Stomach (tissue), 9 donors: Measurements from ENCODE around the gene ADAMTS12. TPM values are rescaled to one million over a fixed set of nuclear protein-coding genes. Genes with fewer than 3 reads are reported as not detected.

Experiments
- DNase-seq, 2 donors: peaks; one replicate each; pipeline versions ENCODE4 v3.0.0 to v3.0.0-alpha.2; 2013 to 2019
- H3K27ac ChIP-seq, 5 donors: fragments of 200-600 bp in 4 of 5; sonication (generic) in 4 of 5; one replicate each; pipeline ENCODE4 v1.5.1; 2013 to 2019; ENCODE audit warnings: mild to moderate bottlenecking in 1 of 5, moderate library complexity in 1 of 5
- H3K27me3 ChIP-seq, 3 donors: fragments of 200-600 bp; sonication (generic); one replicate each; pipeline ENCODE4 v1.5.1; 2017 to 2019; ENCODE audit warnings: mixed run types in 1 of 3
- H3K36me3 ChIP-seq, 4 donors: fragments of 200-600 bp; sonication (generic); 1 replicate in 3 of 4; 2 replicates in 1 of 4; pipeline ENCODE4 v1.5.1; 2016 to 2019
- H3K4me1 ChIP-seq, 4 donors: fragments of 200-600 bp; sonication (generic); one replicate each; pipeline ENCODE4 v1.5.1; 2016 to 2019
- H3K4me3 ChIP-seq, 4 donors: fragments of 200-600 bp; sonication (generic) in 3 of 4; one replicate each; pipeline ENCODE4 v1.5.1; 2016 to 2019; ENCODE audit warnings: mild to moderate bottlenecking in 1 of 4
- H3K9me3 ChIP-seq, 4 donors: fragments of 200-600 bp; sonication (generic); one replicate each; pipeline ENCODE4 v1.5.1; 2016 to 2019
- CTCF ChIP-seq, 7 experiments: fragments of 450-650 bp in 4 of 7; fragments of 200-600 bp in 3 of 7; sonication (generic) in 3 of 7; IDR thresholded peaks; one replicate each; pipeline ENCODE4 v1.5.1; 2016 to 2019; ENCODE audit warnings: antibody characterized with exemption in 7 of 7, control low read depth in 2 of 7, mild to moderate bottlenecking in 1 of 7
- EP300 ChIP-seq: sonication (generic); formaldehyde crosslinking; IDR thresholded peaks from one replicate; pipeline ENCODE4 v1.6.1; 2017; ENCODE audit warnings: antibody characterized with exemption
- POLR2A ChIP-seq, 4 donors: fragments of 450-650 bp; IDR thresholded peaks; one replicate each; pipeline ENCODE4 v1.6.1; 2016; ENCODE audit warnings: antibody characterized with exemption in 4 of 4, control low read depth in 2 of 4, mild to moderate bottlenecking in 1 of 4, moderate library complexity in 1 of 4
- POLR2AphosphoS5 ChIP-seq, 3 donors: sonication (generic); formaldehyde crosslinking; IDR thresholded peaks; one replicate each; pipeline ENCODE4 v1.6.1; 2016; ENCODE audit warnings: antibody characterized with exemption in 3 of 3
- WGBS, 5 donors: extraction: QIAGEN DNeasy Blood & Tissue Kit in 3 of 5; methylation state at CpG; one replicate each; pipeline versions ENCODE4 v1.1.5 to v1.1.7; 2013 to 2018; 5-methylcytosine and 5-hydroxymethylcytosine counted together
- intact Hi-C: fragments of 100-400 bp; cut with DNase I; formaldehyde crosslinking; loops from one replicate; pipeline ENCODE4 v1.15.1; 2023; ENCODE audit warnings: low total_unique reads
- polyA plus RNA-seq, 3 donors: library from polyadenylated mRNA; stranded (reverse); fragments of 200-250 nt; gene quantifications; one replicate each; pipeline ENCODE4 v1.2.3, GENCODE V29; 2013
- total RNA-seq, 5 donors: library from RNA; depleted of rRNA; stranded (reverse); fragments of >200 nt; gene quantifications; one replicate each; pipeline versions ENCODE4 v1.1.0 to v1.2.3, GENCODE V29; 2014 to 2016
- donor health status: healthy with polysubstance abuse.
- donor health status: Bipolar disorder and iron deficiency.
- donor health status: healthy.

ADAMTS12 gene
- total and polyA plus RNA-seq, 8 donors: 0.14 to 17.1 (median 0.62) TPM; not detected in 1

GRCh38 chr5:33793836-33794549 lies 97.8 kb downstream of the ADAMTS12 start:
- WGBS, 5 donors: 75 to 83% (median 80%) methylated on average over 14 to 19 of the region's 19 CpGs
- Histone ChIP-seq H3K9me3 (no peaks in the 10 kb centered on the region), H3K27me3 (no peaks in the 10 kb centered on the region), H3K27ac (peak overlapping the region in 1 of 5 donors; percentile 34), H3K4me3 (no peak overlapping the region), H3K36me3 (no peaks in the 10 kb centered on the region), H3K4me1 (no peaks in the 10 kb centered on the region)
- DNase-seq: no peak
- TF ChIP-seq CTCF (IDR thresholded peaks at IDR 0.05): no peak
- intact Hi-C loops: no loop called here

GRCh38 chr5:33793276-33793675 lies 98.5 kb downstream of the ADAMTS12 start:
- intact Hi-C loops: no loop called here
- H3K27ac ChIP-seq: no peak overlapping the region

GRCh38 chr5:33792559-33792958 lies 99.2 kb downstream of the ADAMTS12 start:
- no peak for DNase-seq
- Histone ChIP-seq H3K9me3 (no peaks in the 10 kb centered on the region), H3K27ac (no peak overlapping the region), H3K27me3 (no peaks in the 10 kb centered on the region), H3K36me3 (no peaks in the 10 kb centered on the region), H3K4me3 (no peak overlapping the region), H3K4me1 (no peaks in the 10 kb centered on the region)
- intact Hi-C loops: no loop called here
- TF ChIP-seq POLR2A (IDR thresholded peaks at IDR 0.05): no peak
- no peak for TF ChIP-seq CTCF (IDR thresholded peaks at IDR 0.05)
- no peak for TF ChIP-seq EP300
- TF ChIP-seq POLR2AphosphoS5 (IDR thresholded peaks at IDR 0.05): no peak
- 71 to 100% (median 81%) methylated on average over 1 of the region's 1 CpG for WGBS, 5 donors

More at GRCh38 chr5:33793276-33793675, 98.5 kb downstream of the ADAMTS12 start:
- Histone ChIP-seq H3K27me3 (no peaks in the 10 kb centered on the region), H3K9me3 (no peaks in the 10 kb centered on the region), H3K4me3 (no peak overlapping the region), H3K36me3 (no peaks in the 10 kb centered on the region), H3K4me1 (no peaks in the 10 kb centered on the region)
- 73 to 90% (median 88%) methylated on average over 1 of the region's 1 CpG for WGBS, 5 donors
- TF ChIP-seq CTCF (IDR thresholded peaks at IDR 0.05) (no peak), EP300 (no peak), POLR2A (IDR thresholded peaks at IDR 0.05) (no peak), POLR2AphosphoS5 (IDR thresholded peaks at IDR 0.05) (no peak)
- DNase-seq: no peak

DNA sequence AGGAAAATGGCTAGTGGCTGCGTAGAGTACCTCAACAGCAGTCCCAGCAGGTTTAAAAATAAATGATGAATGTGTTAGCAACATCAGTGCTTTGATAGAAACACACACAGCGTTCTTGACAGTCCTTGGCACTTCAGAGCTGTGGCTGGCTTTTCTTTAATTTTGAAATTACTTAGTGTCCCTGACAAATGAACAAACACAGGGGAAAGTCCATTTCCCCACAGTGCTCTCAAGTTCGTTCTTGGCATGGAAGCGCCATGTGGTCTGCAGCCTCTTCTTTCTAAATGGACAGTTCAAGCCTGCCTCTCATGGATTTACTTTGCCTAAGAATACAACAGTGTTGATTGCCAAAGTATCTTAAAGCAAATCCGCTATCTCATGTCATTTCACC lies 102.2 kb downstream of the ADAMTS12 start:
- no peak overlapping the region for H3K27ac ChIP-seq
- 70 to 88% (median 87%) methylated on average over 5 of the region's 5 CpGs for WGBS, 5 donors
- TF ChIP-seq EP300 (no peak), POLR2AphosphoS5 (IDR thresholded peaks at IDR 0.05) (no peak), CTCF (IDR thresholded peaks at IDR 0.05) (no peak), POLR2A (IDR thresholded peaks at IDR 0.05) (no peak)
- H3K4me3 ChIP-seq: no peak overlapping the region
- no peak for DNase-seq
- no peaks in the 10 kb centered on the region for H3K9me3 ChIP-seq
- H3K36me3 ChIP-seq: no peaks in the 10 kb centered on the region
- intact Hi-C loops: no loop called here
- H3K27me3 ChIP-seq: no peaks in the 10 kb centered on the region
- H3K4me1 ChIP-seq: no peaks in the 10 kb centered on the region
